ENCODE measurements around the gene HDAC5. TPM values are rescaled to one million over a fixed set of nuclear protein-coding genes. Genes with fewer than 3 reads are reported as not detected.

Gene HDAC5
- total and polyA plus RNA-seq, 7 donors: 15.3 to 87.5 (median 58.2) TPM

GRCh38 chr17:44119062-44119461 lies 4.4 kb downstream of the HDAC5 start:
- Histone ChIP-seq H3K4me3 (no peak overlapping the region), H3K36me3 (peaks cover 0 to 28% (median 9%) of the 10 kb centered on the region in 4 donors), H3K27ac (no peak overlapping the region), H3K27me3 (no peaks in the 10 kb centered on the region), H3K9me3 (no peaks in the 10 kb centered on the region), H3K4me1 (peaks cover 0 to 78% (median 58%) of the 10 kb centered on the region in 4 donors)
- no peak for TF ChIP-seq POLR2AphosphoS5 (IDR thresholded peaks at IDR 0.05)
- no peak for TF ChIP-seq CTCF (IDR thresholded peaks at IDR 0.05)
- TF ChIP-seq POLR2A (IDR thresholded peaks at IDR 0.05): no peak
- TF ChIP-seq EP300 (IDR thresholded peaks at IDR 0.05): no peak
- intact Hi-C loops (cut with DNase I): no loop called here
- no peak for DNase-seq
- WGBS, 2 donors: 70 to 83% methylated on average over 5 of the region's 5 CpGs

GRCh38 chr17:44118427-44119050 lies 4.9 kb downstream of the HDAC5 start:
- peaks cover 0 to 34% (median 10%) of the 10 kb centered on the region in 4 donors for H3K36me3 ChIP-seq
- H3K27me3 ChIP-seq: no peaks in the 10 kb centered on the region
- no peak overlapping the region for H3K4me3 ChIP-seq
- no peaks in the 10 kb centered on the region for H3K9me3 ChIP-seq
- peaks cover 0 to 79% (median 58%) of the 10 kb centered on the region in 4 donors for H3K4me1 ChIP-seq
- intact Hi-C loops (cut with DNase I): no loop called here
- no peak overlapping the region for H3K27ac ChIP-seq
- no peak for DNase-seq
- 73 to 78% methylated on average over 10 of the region's 10 CpGs for WGBS, 2 donors
- TF ChIP-seq POLR2A (IDR thresholded peaks at IDR 0.05) (no peak), EP300 (IDR thresholded peaks at IDR 0.05) (no peak), CTCF (IDR thresholded peaks at IDR 0.05) (no peak), POLR2AphosphoS5 (IDR thresholded peaks at IDR 0.05) (no peak)

- Histone ChIP-seq H3K27me3 (no peaks in the 10 kb centered on the region), H3K4me1 (peaks cover 0 to 83% (median 65%) of the 10 kb centered on the region in 4 donors), H3K4me3 (no peak overlapping the region), H3K36me3 (peaks cover 0 to 34% (median 10%) of the 10 kb centered on the region in 4 donors), H3K27ac (no peak overlapping the region), H3K9me3 (no peaks in the 10 kb centered on the region)
- intact Hi-C loops (cut with DNase I): no loop called here
- TF ChIP-seq CTCF (IDR thresholded peaks at IDR 0.05) (no peak), POLR2AphosphoS5 (IDR thresholded peaks at IDR 0.05) (no peak), EP300 (IDR thresholded peaks at IDR 0.05) (no peak), POLR2A (IDR thresholded peaks at IDR 0.05) (no peak)
- 88 to 90% methylated on average over 18 of the region's 18 CpGs for WGBS, 2 donors
- no peak for DNase-seq
Measured at GRCh38 chr17:44117351-44117750, 6.1 kb downstream of the HDAC5 start.

- no peak for DNase-seq
- no peaks in the 10 kb centered on the region for H3K9me3 ChIP-seq
- peaks cover 0 to 80% (median 64%) of the 10 kb centered on the region in 4 donors for H3K4me1 ChIP-seq
- H3K27ac ChIP-seq: peak overlapping the region; percentile 16 to 95 (median 22)
- no peaks in the 10 kb centered on the region for H3K27me3 ChIP-seq
- intact Hi-C loops (cut with DNase I): no loop called here
- peaks cover 0 to 34% (median 10%) of the 10 kb centered on the region in 4 donors for H3K36me3 ChIP-seq
- TF ChIP-seq POLR2AphosphoS5 (IDR thresholded peaks at IDR 0.05) (no peak), CTCF (IDR thresholded peaks at IDR 0.05) (peak; percentile 39 to 78 (median 68))
- no peak overlapping the region for H3K4me3 ChIP-seq
- 68 to 69% methylated on average over 11 of the region's 11 CpGs for WGBS, 2 donors
Measured at GRCh38 chr17:44115585-44116415, 7.6 kb downstream of the HDAC5 start.
